ENCODE data around the gene PPIAL4G.
"Not testable (repeated sequence)": the region's sequence is repeated elsewhere in the genome, so short reads cannot be mapped to it uniquely, and the experiment has no call there.

- TF ChIP-seq CTCF, POLR2A (IDR thresholded peaks at IDR 0.05): not testable (repeated sequence)
Observed at GRCh38 chr1:148481134-148481533, 2.0 kb downstream of the PPIAL4G start.

Data from Peyer's patch (tissue), 4 donors.